Endometrial microvascular endothelial cells (primary cell): Measurements from ENCODE around the gene NUDT8. TPM values are rescaled to one million over a fixed set of nuclear protein-coding genes. Genes with fewer than 3 reads are reported as not detected.
"Not testable (repeated sequence)": the region's sequence is repeated elsewhere in the genome, so short reads cannot be mapped to it uniquely, and the experiment has no call there.

Experiments used
- in situ Hi-C: cut with HindIII; loops from 2 replicates; pipeline ENCODE4 v1.10.0; 2017; ENCODE audit warnings: low sequenced_read_pairs, low pct_unique_long_range_greater_than_20kb; ENCODE audit errors: inconsistent ontology term
- total RNA-seq: library from RNA; depleted of rRNA; stranded (reverse); fragments of >200 nt; gene quantifications from one replicate; pipeline ENCODE4 v1.2.3, GENCODE V29; 2015; ENCODE audit errors: inconsistent ontology term

NUDT8 gene
- total RNA-seq, 1 donor from 2014 or later = 12.9 TPM

- in situ Hi-C loops = not testable (repeated sequence)
These were observed 10.7 kb downstream of the NUDT8 start for GRCh38 chr11:67618901-67619659.

- in situ Hi-C loops = no loop called here
These were observed 12.3 kb downstream of the NUDT8 start for GRCh38 chr11:67617243-67617953.

- in situ Hi-C loops = no loop called here
These were observed 13.1 kb downstream of the NUDT8 start for GRCh38 chr11:67616431-67617242.

GRCh38 chr11:67615728-67616430, 13.9 kb downstream of the NUDT8 start:
- in situ Hi-C loops = no loop called here

- in situ Hi-C loops = no loop called here
These were observed 14.7 kb downstream of the NUDT8 start for GRCh38 chr11:67614730-67615714.

GRCh38 chr11:67613960-67614715, 15.6 kb downstream of the NUDT8 start:
- in situ Hi-C loops = no loop called here

- in situ Hi-C loops = no loop called here
These were observed 16.3 kb downstream of the NUDT8 start for GRCh38 chr11:67613313-67613959.

- in situ Hi-C loops = no loop called here
These were observed 17.0 kb downstream of the NUDT8 start for GRCh38 chr11:67612751-67613150.

- in situ Hi-C loops = no loop called here
These were observed 17.8 kb downstream of the NUDT8 start for GRCh38 chr11:67611704-67612587.

- in situ Hi-C loops = no loop called here
These were observed 18.6 kb downstream of the NUDT8 start for GRCh38 chr11:67611165-67611564.

- in situ Hi-C loops = no loop called here
These were observed 19.4 kb downstream of the NUDT8 start for GRCh38 chr11:67610302-67610868.

GRCh38 chr11:67609316-67609715, 20.4 kb downstream of the NUDT8 start:
- in situ Hi-C loops = no loop called here

- in situ Hi-C loops = no loop called here
These were observed 21.3 kb downstream of the NUDT8 start for GRCh38 chr11:67608486-67608885.

GRCh38 chr11:67607507-67607906, 22.2 kb downstream of the NUDT8 start:
- in situ Hi-C loops = no loop called here

GRCh38 chr11:67606492-67607295, 23.0 kb downstream of the NUDT8 start, which contains the start of gene NDUFV1:
NDUFV1 (plus strand) TSS chr11:67606936; CDS start chr11:67607005, 69 bp downstream.
- in situ Hi-C loops = no loop called here
